ENCODE data around the gene GRPEL2. TPM values are rescaled to one million over a fixed set of nuclear protein-coding genes. Genes with fewer than 3 reads are reported as not detected.

Gene GRPEL2
- total and polyA plus RNA-seq, 10 donors = 4.6 to 17.7 (median 9.0) TPM

GRCh38 chr5:149374801-149375200 is 29.5 kb downstream of the GRPEL2 start:
- intact Hi-C loops (cut with DNase I; ENCODE audit: low total_unique reads) = loop anchor here (5.0 kb wide), 2 partner anchors 58 to 188 kb away; no protein-coding TSS in a partner anchor
- no peak for DNase-seq
- no peak overlapping the region for H3K4me3 ChIP-seq
- WGBS, 5 donors = 65 to 96% (median 84%) methylated on average over 3 of the region's 3 CpGs
- H3K9me3 ChIP-seq = no peaks in the 10 kb centered on the region
- TF ChIP-seq, protein P1, sequence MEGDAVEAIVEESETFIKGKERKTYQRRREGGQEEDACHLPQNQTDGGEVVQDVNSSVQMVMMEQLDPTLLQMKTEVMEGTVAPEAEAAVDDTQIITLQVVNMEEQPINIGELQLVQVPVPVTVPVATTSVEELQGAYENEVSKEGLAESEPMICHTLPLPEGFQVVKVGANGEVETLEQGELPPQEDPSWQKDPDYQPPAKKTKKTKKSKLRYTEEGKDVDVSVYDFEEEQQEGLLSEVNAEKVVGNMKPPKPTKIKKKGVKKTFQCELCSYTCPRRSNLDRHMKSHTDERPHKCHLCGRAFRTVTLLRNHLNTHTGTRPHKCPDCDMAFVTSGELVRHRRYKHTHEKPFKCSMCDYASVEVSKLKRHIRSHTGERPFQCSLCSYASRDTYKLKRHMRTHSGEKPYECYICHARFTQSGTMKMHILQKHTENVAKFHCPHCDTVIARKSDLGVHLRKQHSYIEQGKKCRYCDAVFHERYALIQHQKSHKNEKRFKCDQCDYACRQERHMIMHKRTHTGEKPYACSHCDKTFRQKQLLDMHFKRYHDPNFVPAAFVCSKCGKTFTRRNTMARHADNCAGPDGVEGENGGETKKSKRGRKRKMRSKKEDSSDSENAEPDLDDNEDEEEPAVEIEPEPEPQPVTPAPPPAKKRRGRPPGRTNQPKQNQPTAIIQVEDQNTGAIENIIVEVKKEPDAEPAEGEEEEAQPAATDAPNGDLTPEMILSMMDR (IDR thresholded peaks at IDR 0.05 in 8 of 11, conservative IDR thresholded peaks at IDR 0.05 in 3 of 11) = no peak
- no peaks in the 10 kb centered on the region for H3K36me3 ChIP-seq
- H3K27me3 ChIP-seq (replicated peaks in 1 of 7) = peaks cover 0 to 5% (median 0%) of the 10 kb centered on the region in 7 donors
- H3K4me1 ChIP-seq = peaks cover 0 to 10% (median 0%) of the 10 kb centered on the region in 6 donors
- H3K27ac ChIP-seq = no peak overlapping the region

DNA sequence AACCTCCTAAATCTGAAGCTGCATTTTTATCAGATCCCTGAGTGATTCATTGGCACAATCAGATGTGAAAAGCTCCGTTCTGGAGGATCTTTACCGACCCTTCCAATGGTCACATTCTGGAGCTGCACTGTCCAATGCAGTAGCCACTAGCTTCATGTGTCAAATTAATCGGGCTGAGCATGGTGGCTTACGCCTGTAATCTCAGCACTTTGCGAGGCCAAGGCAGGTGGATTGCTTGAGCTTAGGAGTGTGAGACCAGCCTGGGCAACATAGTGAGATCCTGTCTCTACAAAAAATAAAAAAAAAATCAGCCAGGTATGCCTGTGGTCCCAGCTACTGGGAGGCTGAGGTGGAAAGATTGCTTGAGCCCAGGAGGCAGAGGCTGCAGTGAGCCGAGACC is 30.1 kb downstream of the GRPEL2 start:
- TF ChIP-seq POLR2A (IDR thresholded peaks at IDR 0.05) (no peak), POLR2AphosphoS5 (IDR thresholded peaks at IDR 0.05) (no peak)
- TF ChIP-seq, protein P1 (IDR thresholded peaks at IDR 0.05 in 8 of 11, conservative IDR thresholded peaks at IDR 0.05 in 3 of 11) = no peak
- Histone ChIP-seq H3K4me1 (peaks cover 0 to 10% (median 0%) of the 10 kb centered on the region in 6 donors), H3K27ac (no peak overlapping the region), H3K9me3 (no peaks in the 10 kb centered on the region), H3K36me3 (no peaks in the 10 kb centered on the region), H3K4me3 (no peak overlapping the region), H3K27me3 (replicated peaks in 1 of 7) (peaks cover 0 to 5% (median 0%) of the 10 kb centered on the region in 7 donors)
- WGBS, 5 donors = 92 to 98% (median 96%) methylated on average over 6 of the region's 6 CpGs
- intact Hi-C loops (cut with DNase I; ENCODE audit: low total_unique reads) = no loop called here
- no peak for DNase-seq

DNA sequence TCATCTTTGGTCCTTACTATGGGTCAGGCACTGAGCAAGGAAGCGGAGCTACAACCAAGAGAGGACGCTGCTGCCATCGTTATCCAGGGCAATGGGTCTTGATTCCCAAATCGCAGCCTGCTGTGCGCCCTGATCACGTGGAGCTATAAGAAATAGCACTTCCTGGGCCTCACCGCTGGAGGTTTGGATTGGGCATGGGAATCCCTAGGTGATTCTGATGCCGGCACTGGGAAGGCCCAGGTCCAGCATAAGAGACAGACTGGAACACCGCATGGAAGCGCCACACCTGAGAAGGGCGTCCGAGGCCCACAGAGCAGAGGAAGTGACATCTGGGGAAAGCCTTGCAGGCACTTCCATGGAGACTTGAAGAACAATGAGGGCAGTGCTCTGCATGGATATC is 30.8 kb downstream of the GRPEL2 start:
- Histone ChIP-seq H3K4me1 (peaks cover 0 to 7% (median 0%) of the 10 kb centered on the region in 6 donors), H3K27ac (no peak overlapping the region), H3K36me3 (no peaks in the 10 kb centered on the region), H3K4me3 (no peak overlapping the region), H3K27me3 (replicated peaks in 1 of 7) (peaks cover 0 to 7% (median 0%) of the 10 kb centered on the region in 7 donors), H3K9me3 (no peaks in the 10 kb centered on the region)
- 94 to 98% (median 97%) methylated on average over 12 of the region's 12 CpGs for WGBS, 5 donors
- no peak for DNase-seq
- intact Hi-C loops (cut with DNase I; ENCODE audit: low total_unique reads) = no loop called here
- no peak for TF ChIP-seq POLR2A (IDR thresholded peaks at IDR 0.05)
- TF ChIP-seq, protein P1 (IDR thresholded peaks at IDR 0.05 in 8 of 11, conservative IDR thresholded peaks at IDR 0.05 in 3 of 11) = no peak
- no peak for TF ChIP-seq POLR2AphosphoS5 (IDR thresholded peaks at IDR 0.05)

GRCh38 chr5:149376711-149377447 is 31.6 kb downstream of the GRPEL2 start:
- intact Hi-C loops (cut with DNase I; ENCODE audit: low total_unique reads) = no loop called here
- H3K27me3 ChIP-seq (replicated peaks in 1 of 7) = peaks cover 0 to 15% (median 0%) of the 10 kb centered on the region in 7 donors
- 92 to 94% (median 93%) methylated on average over 7 of the region's 7 CpGs for WGBS, 5 donors

More at GRCh38 chr5:149376711-149377447, 31.6 kb downstream of the GRPEL2 start:
- TF ChIP-seq POLR2A (IDR thresholded peaks at IDR 0.05) (no peak), POLR2AphosphoS5 (IDR thresholded peaks at IDR 0.05) (no peak)
- TF ChIP-seq, protein P1 (IDR thresholded peaks at IDR 0.05 in 8 of 11, conservative IDR thresholded peaks at IDR 0.05 in 3 of 11) = no peak
- H3K36me3 ChIP-seq = no peaks in the 10 kb centered on the region
- no peak overlapping the region for H3K4me3 ChIP-seq
- no peaks in the 10 kb centered on the region for H3K9me3 ChIP-seq
- peaks cover 0 to 6% (median 4%) of the 10 kb centered on the region in 6 donors for H3K4me1 ChIP-seq
- no peak overlapping the region for H3K27ac ChIP-seq
- no peak for DNase-seq

Measured in spleen (tissue), 11 donors.